A549 (cell line): Measurements from ENCODE around the gene RAB2B. TPM values are rescaled to one million over a fixed set of nuclear protein-coding genes. Genes with fewer than 3 reads are reported as not detected.

Experiments used
- ATAC-seq, 2 experiments: fragments of 200-7000 bp in 1 of 2; fragments of >200 bp in 1 of 2; cut with Nextera tagmentation in 1 of 2; cut with Tn5 transposase in 1 of 2; 3 replicates each; pipeline versions ENCODE4 v1.8.0 to v1.9.1; 2018 to 2020; ENCODE audit warnings: mild to moderate bottlenecking in 1 of 2, moderate library complexity in 1 of 2
- CTCF ChIA-PET: fragments of 300-600 bp; sonication (Branson Sonifier 250); formaldehyde crosslinking; extraction: SDS; loops from one replicate; lab custom pipeline; 2021; ENCODE audit warnings: antibody characterized with exemption, inconsistent platforms; lab: Yijun Ruan, JAX
- POLR2A ChIA-PET: fragments of 350-600 bp; formaldehyde crosslinking; extraction: SDS; loops from one replicate; lab custom pipeline; 2021; ENCODE audit warnings: antibody characterized with exemption, inconsistent platforms; lab: Yijun Ruan, JAX
- DNase-seq, 2 experiments: peaks; one replicate each; pipeline versions ENCODE4 v3.0.0 to v3.0.0-alpha.2; 2011 to 2016; ENCODE audit warnings: low read depth in 1 of 2, low spot score in 1 of 2
- FAIRE-seq: peaks from 2 replicates; lab custom pipeline; 2011; peaks lifted over from hg19 to GRCh38; lab: Jason Lieb, UNC
- H3K27ac ChIP-seq, 2 experiments: fragments of >200 bp; sonication (Bioruptor Twin); formaldehyde crosslinking; 3 replicates each; pipeline ENCODE4 v1.5.1; 2016 to 2017
- H3K4me1 ChIP-seq: fragments of >200 bp; sonication (Bioruptor Twin); formaldehyde crosslinking; 3 replicates; pipeline ENCODE4 v1.6.1; 2016
- H3K4me2 ChIP-seq: fragments of >200 bp; sonication (Bioruptor Twin); formaldehyde crosslinking; 3 replicates; pipeline ENCODE4 v1.6.1; 2016
- H3K4me3 ChIP-seq: fragments of >200 bp; sonication (Bioruptor Twin); formaldehyde crosslinking; 3 replicates; pipeline ENCODE4 v1.5.1; 2016
- H3K9me3 ChIP-seq: fragments of >200 bp; sonication (Bioruptor Twin); formaldehyde crosslinking; 3 replicates; pipeline ENCODE4 v1.6.1; 2016
- CBX8 ChIP-seq: fragments of 200-600 bp; sonication (generic); IDR thresholded peaks from 2 replicates; pipeline ENCODE4 v1.6.1; 2016
- CTCF ChIP-seq: fragments of >200 bp; sonication (Bioruptor Twin); formaldehyde crosslinking; IDR thresholded peaks from 3 replicates; pipeline ENCODE4 v1.5.1; 2016
- E2F6 ChIP-seq: IDR thresholded peaks from 2 replicates; pipeline ENCODE4 v1.6.1; 2012; ENCODE audit warnings: low read depth, borderline replicate concordance
- FOSB ChIP-seq: fragments of 250-450 bp; sonication (Bioruptor Pico); IDR thresholded peaks from 2 replicates; pipeline ENCODE4 v1.5.0; 2020; ENCODE audit warnings: mild to moderate bottlenecking, moderate library complexity
- HOXA7 ChIP-seq: fragments of 250-450 bp; sonication (Bioruptor Pico); IDR thresholded peaks from 2 replicates; pipeline ENCODE4 v1.5.0; 2020; ENCODE audit warnings: mild to moderate bottlenecking, moderate library complexity
- KDM1A ChIP-seq: fragments of 200-600 bp; sonication (generic); IDR thresholded peaks from 2 replicates; pipeline ENCODE4 v1.6.1; 2016; ENCODE audit warnings: low read depth, mild to moderate bottlenecking
- KDM5A ChIP-seq: fragments of 200-600 bp; sonication (generic); IDR thresholded peaks from 2 replicates; pipeline ENCODE4 v1.6.1; 2016; ENCODE audit warnings: antibody characterized with exemption, mild to moderate bottlenecking
- MAFK ChIP-seq: fragments of 450-650 bp; IDR thresholded peaks from 2 replicates; pipeline ENCODE4 v1.6.1; 2014; ENCODE audit not compliant: partially characterized antibody
- NFE2L2 ChIP-seq: fragments of 150-350 bp; conservative IDR thresholded peaks from 2 replicates; pipeline ENCODE4 v1.6.1; 2014; ENCODE audit warnings: low read length
- RARB ChIP-seq: fragments of 250-450 bp; sonication (Bioruptor Pico); IDR thresholded peaks from 2 replicates; pipeline ENCODE4 v1.8.0; 2021; ENCODE audit warnings: mild to moderate bottlenecking, moderate library complexity
- RFX5 ChIP-seq: fragments of 450-650 bp; IDR thresholded peaks from 2 replicates; pipeline ENCODE4 v1.7.1; 2014; ENCODE audit warnings: antibody characterized with exemption, mild to moderate bottlenecking, moderate library complexity
- RNF2 ChIP-seq: fragments of 200-600 bp; sonication (generic); IDR thresholded peaks from 2 replicates; pipeline ENCODE4 v1.6.1; 2016; ENCODE audit warnings: low read depth, mild to moderate bottlenecking, antibody characterized with exemption, moderate library complexity, borderline replicate concordance
- USF2 ChIP-seq: fragments of 450-650 bp; IDR thresholded peaks from 2 replicates; pipeline ENCODE4 v1.6.1; 2014; ENCODE audit warnings: antibody characterized with exemption
- ZC3H11A ChIP-seq: fragments of 450-650 bp; IDR thresholded peaks from 2 replicates; pipeline ENCODE4 v1.6.1; 2014; ENCODE audit warnings: antibody characterized with exemption, mild to moderate bottlenecking
- ZNF302 ChIP-seq: fragments of 250-450 bp; sonication (Bioruptor Pico); IDR thresholded peaks from 2 replicates; pipeline ENCODE4 v1.9.0; 2021; ENCODE audit warnings: inconsistent platforms, mild to moderate bottlenecking, moderate library complexity
- ZSCAN20 ChIP-seq: fragments of 250-450 bp; sonication (Bioruptor Pico); IDR thresholded peaks from 2 replicates; pipeline ENCODE4 v1.8.0; 2022; ENCODE audit warnings: mild to moderate bottlenecking, moderate library complexity
- WGBS: methylation state at CpG from one replicate; pipeline ENCODE4 v1.1.6; 2017; ENCODE audit errors: missing lambda C conversion rate; 5-methylcytosine and 5-hydroxymethylcytosine counted together
- polyA plus RNA-seq, 4 experiments: library from polyadenylated mRNA; depleted of rRNA in 3 of 4; stranded (reverse); fragments of >200 nt; fragmentation: RNase III in 1 of 4; extraction: RNeasy Plus Mini Kit Qiagen cat#74134 plus additional on column Dnase treatment in 1 of 4; gene quantifications; 2 replicates in 3 of 4; 3 replicates in 1 of 4; pipeline ENCODE4 v1.2.3, GENCODE V29; 2011 to 2017
- TF ChIP-seq, protein P1 (sequence below): fragments of 250-450 bp; sonication (Bioruptor Pico); IDR thresholded peaks from 2 replicates; pipeline ENCODE4 v1.5.0; 2020; ENCODE audit warnings: low read depth, mild to moderate bottlenecking, moderate library complexity
- TF ChIP-seq, protein P2 (sequence below): fragments of 250-450 bp; sonication (Bioruptor Pico); IDR thresholded peaks from 2 replicates; pipeline ENCODE4 v1.5.0; 2021; ENCODE audit warnings: mild to moderate bottlenecking, moderate library complexity, borderline replicate concordance
- TF ChIP-seq, protein P3 (sequence below): fragments of >200 bp; sonication (Bioruptor Twin); formaldehyde crosslinking; IDR thresholded peaks from 3 replicates; pipeline ENCODE4 v1.6.1; 2016
- TF ChIP-seq, protein P4 (sequence below): IDR thresholded peaks from 2 replicates; pipeline ENCODE4 v1.6.1; 2012

RAB2B gene
- polyA plus RNA-seq, 2 of the 4 experiments (the other 2 are of a cell fraction): 18.4 to 41.3 TPM

DNA sequence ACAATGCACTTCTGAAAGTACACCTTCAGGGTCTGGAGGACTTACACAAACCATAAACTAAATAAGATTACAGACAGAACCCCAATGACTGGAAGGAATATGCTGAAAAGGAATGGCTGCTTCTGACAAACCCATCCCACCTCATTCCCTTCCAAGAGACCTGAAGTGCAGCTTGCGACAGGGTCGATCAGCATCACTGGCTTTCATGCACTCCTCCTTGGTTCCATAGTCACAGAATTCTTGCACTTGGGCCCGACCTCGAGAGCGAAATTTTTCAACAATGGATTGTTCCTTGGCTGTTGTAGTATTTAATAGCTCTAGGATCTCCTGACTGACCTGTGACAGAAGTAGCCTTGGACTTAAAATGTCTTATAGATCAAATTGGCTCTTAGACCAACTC, 24.8 kb upstream of the RAB2B start:
- no peak overlapping the region for H3K4me2 ChIP-seq
- TF ChIP-seq FOSB (CRISPR knock-in tag): no peak
- TF ChIP-seq RNF2: no peak
- TF ChIP-seq MAFK: no peak
- no peak for TF ChIP-seq NFE2L2
- TF ChIP-seq E2F6: no peak
- TF ChIP-seq, protein P1, sequence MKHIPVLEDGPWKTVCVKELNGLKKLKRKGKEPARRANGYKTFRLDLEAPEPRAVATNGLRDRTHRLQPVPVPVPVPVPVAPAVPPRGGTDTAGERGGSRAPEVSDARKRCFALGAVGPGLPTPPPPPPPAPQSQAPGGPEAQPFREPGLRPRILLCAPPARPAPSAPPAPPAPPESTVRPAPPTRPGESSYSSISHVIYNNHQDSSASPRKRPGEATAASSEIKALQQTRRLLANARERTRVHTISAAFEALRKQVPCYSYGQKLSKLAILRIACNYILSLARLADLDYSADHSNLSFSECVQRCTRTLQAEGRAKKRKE (CRISPR knock-in tag): no peak
- TF ChIP-seq KDM5A: no peak
- no peak for TF ChIP-seq CBX8
- TF ChIP-seq, protein P2, sequence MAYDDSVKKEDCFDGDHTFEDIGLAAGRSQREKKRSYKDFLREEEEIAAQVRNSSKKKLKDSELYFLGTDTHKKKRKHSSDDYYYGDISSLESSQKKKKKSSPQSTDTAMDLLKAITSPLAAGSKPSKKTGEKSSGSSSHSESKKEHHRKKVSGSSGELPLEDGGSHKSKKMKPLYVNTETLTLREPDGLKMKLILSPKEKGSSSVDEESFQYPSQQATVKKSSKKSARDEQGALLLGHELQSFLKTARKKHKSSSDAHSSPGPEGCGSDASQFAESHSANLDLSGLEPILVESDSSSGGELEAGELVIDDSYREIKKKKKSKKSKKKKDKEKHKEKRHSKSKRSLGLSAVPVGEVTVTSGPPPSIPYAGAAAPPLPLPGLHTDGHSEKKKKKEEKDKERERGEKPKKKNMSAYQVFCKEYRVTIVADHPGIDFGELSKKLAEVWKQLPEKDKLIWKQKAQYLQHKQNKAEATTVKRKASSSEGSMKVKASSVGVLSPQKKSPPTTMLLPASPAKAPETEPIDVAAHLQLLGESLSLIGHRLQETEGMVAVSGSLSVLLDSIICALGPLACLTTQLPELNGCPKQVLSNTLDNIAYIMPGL: no peak
- no peak for TF ChIP-seq RFX5
- no peak for TF ChIP-seq KDM1A
- TF ChIP-seq ZNF302: no peak
- no peak for TF ChIP-seq USF2
- TF ChIP-seq RARB (CRISPR knock-in tag): no peak
- TF ChIP-seq CTCF: no peak
- no peak for TF ChIP-seq ZSCAN20 (CRISPR knock-in tag)
- no peak for TF ChIP-seq ZC3H11A
- TF ChIP-seq, protein P3, sequence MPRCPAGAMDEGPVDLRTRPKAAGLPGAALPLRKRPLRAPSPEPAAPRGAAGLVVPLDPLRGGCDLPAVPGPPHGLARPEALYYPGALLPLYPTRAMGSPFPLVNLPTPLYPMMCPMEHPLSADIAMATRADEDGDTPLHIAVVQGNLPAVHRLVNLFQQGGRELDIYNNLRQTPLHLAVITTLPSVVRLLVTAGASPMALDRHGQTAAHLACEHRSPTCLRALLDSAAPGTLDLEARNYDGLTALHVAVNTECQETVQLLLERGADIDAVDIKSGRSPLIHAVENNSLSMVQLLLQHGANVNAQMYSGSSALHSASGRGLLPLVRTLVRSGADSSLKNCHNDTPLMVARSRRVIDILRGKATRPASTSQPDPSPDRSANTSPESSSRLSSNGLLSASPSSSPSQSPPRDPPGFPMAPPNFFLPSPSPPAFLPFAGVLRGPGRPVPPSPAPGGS: no peak
- TF ChIP-seq, protein P4, sequence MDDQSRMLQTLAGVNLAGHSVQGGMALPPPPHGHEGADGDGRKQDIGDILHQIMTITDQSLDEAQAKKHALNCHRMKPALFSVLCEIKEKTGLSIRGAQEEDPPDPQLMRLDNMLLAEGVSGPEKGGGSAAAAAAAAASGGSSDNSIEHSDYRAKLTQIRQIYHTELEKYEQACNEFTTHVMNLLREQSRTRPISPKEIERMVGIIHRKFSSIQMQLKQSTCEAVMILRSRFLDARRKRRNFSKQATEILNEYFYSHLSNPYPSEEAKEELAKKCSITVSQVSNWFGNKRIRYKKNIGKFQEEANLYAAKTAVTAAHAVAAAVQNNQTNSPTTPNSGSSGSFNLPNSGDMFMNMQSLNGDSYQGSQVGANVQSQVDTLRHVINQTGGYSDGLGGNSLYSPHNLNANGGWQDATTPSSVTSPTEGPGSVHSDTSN: no peak
- TF ChIP-seq HOXA7 (CRISPR knock-in tag): no peak
- ATAC-seq (no peak), DNase-seq (no peak), FAIRE-seq (no peak)
- H3K4me3 ChIP-seq: no peak overlapping the region
- over 99% methylated on average over 5 of the region's 5 CpGs for WGBS
- no peaks in the 10 kb centered on the region for H3K9me3 ChIP-seq
- H3K4me1 ChIP-seq: no peaks in the 10 kb centered on the region
- no peak overlapping the region for H3K27ac ChIP-seq
- POLR2A ChIA-PET: interaction anchor here (2.6 kb wide), 1 partner anchor 9 kb away, joined by 10 read pairs; the partner anchor contains the start of gene METTL3
- CTCF ChIA-PET: interaction anchor here (0.7 to 1.5 kb wide), 2 partner anchors 40 to 57 kb away, joined by 3 to 4 read pairs; no protein-coding TSS in a partner anchor
